IMR-90 (cell line): Measurements from ENCODE around the gene FAM124B. TPM values are rescaled to one million over a fixed set of nuclear protein-coding genes. Genes with fewer than 3 reads are reported as not detected.

Experiments
- ATAC-seq: fragments of 200-7000 bp; cut with Tn5 transposase; 2 replicates; pipeline ENCODE4 v1.9.1; 2020; ENCODE audit warnings: low read depth, mild to moderate bottlenecking, moderate library complexity
- BruUV-seq: library from RNA; stranded (reverse); fragments of 400-500 nt; replicated peaks from 2 replicates; lab custom pipeline; 2021; lab: Mats Ljungman, UMichigan
- CTCF ChIA-PET: fragments of 300-600 bp; formaldehyde crosslinking; extraction: SDS; loops from one replicate; lab custom pipeline; 2021; ENCODE audit warnings: antibody characterized with exemption; lab: Yijun Ruan, JAX
- POLR2A ChIA-PET: fragments of 300-600 bp; sonication (Branson Sonifier 250); formaldehyde crosslinking; loops from one replicate; lab custom pipeline; 2022; ENCODE audit warnings: antibody characterized with exemption; ENCODE audit not compliant: unreplicated experiment; lab: Charles Lee
- DNase-seq: peaks from one replicate; pipeline ENCODE4 v3.0.0; 2013
- H2AFZ ChIP-seq: replicated peaks from 2 replicates; pipeline ENCODE3; 2013; ENCODE audit warnings: low read length, mild to moderate bottlenecking; ENCODE audit not compliant: poor library complexity
- H2AK5ac ChIP-seq: 2 replicates; pipeline ENCODE4 v1.6.1; 2013; ENCODE audit warnings: low read depth, low read length, inconsistent platforms
- H2AK9ac ChIP-seq: replicated peaks from 2 replicates; pipeline ENCODE3; 2013; ENCODE audit warnings: mild to moderate bottlenecking, low read depth, low read length, moderate library complexity; ENCODE audit not compliant: poor library complexity
- H2BK120ac ChIP-seq: 2 replicates; pipeline ENCODE4 v1.6.1; 2013; ENCODE audit warnings: low read depth, low read length, inconsistent platforms
- H2BK15ac ChIP-seq: 3 replicates; pipeline ENCODE4 v1.6.1; 2013; ENCODE audit warnings: low read depth, low read length, inconsistent platforms
- H2BK20ac ChIP-seq: 2 replicates; pipeline ENCODE4 v1.6.1; 2013; ENCODE audit warnings: low read depth, mild to moderate bottlenecking, inconsistent platforms, low read length, moderate library complexity
- H2BK5ac ChIP-seq: 2 replicates; pipeline ENCODE4 v1.6.1; 2013; ENCODE audit warnings: mild to moderate bottlenecking, low read depth, low read length, inconsistent platforms; ENCODE audit not compliant: poor library complexity, severe bottlenecking
- H3K14ac ChIP-seq: replicated peaks from 2 replicates; pipeline ENCODE4 v1.6.1; 2013; ENCODE audit warnings: low read depth, low read length, inconsistent platforms
- H3K18ac ChIP-seq: 2 replicates; pipeline ENCODE4 v1.6.1; 2013; ENCODE audit warnings: low read depth, low read length, control low read depth
- H3K23ac ChIP-seq: 2 replicates; pipeline ENCODE4 v1.6.1; 2013; ENCODE audit warnings: low read depth, low read length, inconsistent platforms
- H3K27ac ChIP-seq: 2 replicates; pipeline ENCODE4 v1.5.1; 2013; ENCODE audit warnings: mild to moderate bottlenecking, control low read depth, low read length; ENCODE audit not compliant: insufficient read depth
- H3K27me3 ChIP-seq: 2 replicates; pipeline ENCODE4 v1.6.1; 2013; ENCODE audit warnings: low read length; ENCODE audit not compliant: control insufficient read depth, insufficient read depth
- H3K36me3 ChIP-seq: 2 replicates; pipeline ENCODE4 v1.6.1; 2013; ENCODE audit warnings: low read length, mixed read lengths; ENCODE audit not compliant: control insufficient read depth, insufficient read depth
- H3K4ac ChIP-seq: 2 replicates; pipeline ENCODE4 v1.6.1; 2013; ENCODE audit warnings: low read depth, low read length, inconsistent platforms
- H3K4me1 ChIP-seq: 2 replicates; pipeline ENCODE4 v1.6.1; 2013; ENCODE audit warnings: low read length, mixed read lengths; ENCODE audit not compliant: control insufficient read depth, insufficient read depth
- H3K4me2 ChIP-seq: 2 replicates; pipeline ENCODE4 v1.6.1; 2013; ENCODE audit warnings: low read depth, mild to moderate bottlenecking, control low read depth, low read length, moderate library complexity
- H3K4me3 ChIP-seq: 2 replicates; pipeline ENCODE4 v1.5.1; 2013; ENCODE audit warnings: low read depth, mild to moderate bottlenecking, control low read depth, low read length, moderate library complexity; ENCODE audit not compliant: insufficient read depth
- H3K56ac ChIP-seq: 2 replicates; pipeline ENCODE4 v1.6.1; 2013; ENCODE audit warnings: low read length, inconsistent platforms; ENCODE audit not compliant: insufficient read depth; ENCODE audit errors: extremely low read depth
- H3K79me1 ChIP-seq, 2 experiments: 2 replicates each; pipeline ENCODE4 v1.6.1; 2013; ENCODE audit warnings: low read length in 2 of 2, inconsistent platforms in 1 of 2, low read depth in 1 of 2
- H3K9ac ChIP-seq: 2 replicates; pipeline ENCODE4 v1.6.1; 2013; ENCODE audit warnings: low read depth, low read length, control low read depth
- H3K9me1 ChIP-seq: 2 replicates; pipeline ENCODE4 v1.6.1; 2013; ENCODE audit warnings: low read length, inconsistent platforms; ENCODE audit not compliant: insufficient read depth
- H3K9me3 ChIP-seq: 2 replicates; pipeline ENCODE4 v1.6.1; 2013; ENCODE audit warnings: low read length; ENCODE audit not compliant: control insufficient read depth, insufficient read depth
- H4K20me1 ChIP-seq: 2 replicates; pipeline ENCODE4 v1.6.1; 2013; ENCODE audit warnings: low read length, inconsistent platforms; ENCODE audit not compliant: insufficient read depth
- H4K5ac ChIP-seq: 2 replicates; pipeline ENCODE4 v1.6.1; 2013; ENCODE audit warnings: mild to moderate bottlenecking, low read depth, low read length, control low read depth
- H4K8ac ChIP-seq, 2 experiments: 2 replicates each; pipeline ENCODE4 v1.6.1; 2013; ENCODE audit warnings: low read depth in 2 of 2, low read length in 2 of 2, control low read depth in 1 of 2, inconsistent platforms in 1 of 2
- H4K91ac ChIP-seq: 2 replicates; pipeline ENCODE4 v1.6.1; 2013; ENCODE audit warnings: low read depth, low read length, inconsistent platforms; ENCODE audit not compliant: insufficient read depth
- BHLHE40 ChIP-seq: fragments of 150-350 bp; IDR thresholded peaks from 2 replicates; pipeline ENCODE4 v1.6.1; 2016; ENCODE audit warnings: mild to moderate bottlenecking, low read depth, low read length
- CEBPB ChIP-seq: IDR thresholded peaks from 2 replicates; pipeline ENCODE4 v1.6.1; 2012; ENCODE audit warnings: low read depth, low read length, improper control_type of control experiment
- CHD1 ChIP-seq: IDR thresholded peaks from 2 replicates; pipeline ENCODE4 v1.6.1; 2012; ENCODE audit warnings: low read depth, low read length, improper control_type of control experiment
- MAZ ChIP-seq: IDR thresholded peaks from 2 replicates; pipeline ENCODE4 v1.6.1; 2012; ENCODE audit warnings: low read depth, mild to moderate bottlenecking, low read length, improper control_type of control experiment, moderate library complexity, borderline replicate concordance
- NFE2L2 ChIP-seq: fragments of 150-350 bp; IDR thresholded peaks from 2 replicates; pipeline ENCODE4 v1.6.1; 2016; ENCODE audit warnings: low read depth, mild to moderate bottlenecking, low read length
- POLR2A ChIP-seq: IDR thresholded peaks from 2 replicates; pipeline ENCODE4 v1.6.1; 2012; ENCODE audit warnings: mild to moderate bottlenecking, low read depth, low read length
- RAD21 ChIP-seq: IDR thresholded peaks from 2 replicates; pipeline ENCODE4 v1.6.1; 2012; ENCODE audit warnings: low read length, improper control_type of control experiment
- RCOR1 ChIP-seq: IDR thresholded peaks from 2 replicates; pipeline ENCODE4 v1.6.1; 2012; ENCODE audit warnings: mild to moderate bottlenecking, low read length, improper control_type of control experiment; ENCODE audit not compliant: insufficient replicate concordance
- RFX5 ChIP-seq: IDR thresholded peaks from 2 replicates; pipeline ENCODE4 v1.8.0; 2012; ENCODE audit warnings: low read depth, mild to moderate bottlenecking, low read length, moderate library complexity
- SMC3 ChIP-seq: fragments of 150-350 bp; IDR thresholded peaks from 2 replicates; pipeline ENCODE4 v1.6.1; 2016; ENCODE audit warnings: low read depth, mild to moderate bottlenecking, antibody characterized with exemption, low read length, moderate library complexity
- WGBS, 2 experiments: methylation state at CpG; one replicate each; pipeline versions ENCODE4 v1.1.5 to v1.1.7; 2013; ENCODE audit warnings: missing lambda C conversion rate in 2 of 2; ENCODE audit not compliant: insufficient read length in 1 of 2; ENCODE audit errors: extremely low coverage in 2 of 2; 5-methylcytosine and 5-hydroxymethylcytosine counted together
- dilution Hi-C: fragments of 300-500 bp; cut with HindIII; formaldehyde crosslinking; loops from one replicate; pipeline ENCODE4 v1.14.3; 2018; ENCODE audit warnings: low sequenced_read_pairs; ENCODE audit not compliant: unreplicated experiment
- in situ Hi-C: fragments of 300-500 bp; cut with MboI; formaldehyde crosslinking; loops from 3 replicates; pipeline ENCODE4 v1.14.3; 2019; ENCODE audit warnings: low sequenced_read_pairs, inconsistent platforms, mixed read lengths
- intact Hi-C: fragments of 100-400 bp; cut with micrococcal nuclease; formaldehyde crosslinking; loops from 2 replicates; pipeline ENCODE4 v1.10.0; 2022
- polyA plus RNA-seq, 3 experiments: library from polyadenylated mRNA; depleted of rRNA; stranded (reverse); fragments of >200 nt; gene quantifications; 2 replicates each; pipeline ENCODE4 v1.2.3, GENCODE V29; 2012; ENCODE audit warnings: low replicate concordance in 1 of 3
- total RNA-seq: library from RNA; depleted of rRNA; stranded (reverse); fragments of >200 nt; gene quantifications from 2 replicates; pipeline ENCODE4 v1.2.3, GENCODE V29; 2012
- TF ChIP-seq, protein P1 (sequence below): fragments of 150-350 bp; IDR thresholded peaks from 2 replicates; pipeline ENCODE4 v1.6.1; 2017; ENCODE audit warnings: mild to moderate bottlenecking, antibody characterized with exemption, low read length, low read depth
- TF ChIP-seq, protein P2 (sequence below): conservative IDR thresholded peaks from 2 replicates; pipeline ENCODE4 v1.5.1; 2012; ENCODE audit warnings: mild to moderate bottlenecking, low read depth, low read length, improper control_type of control experiment

FAM124B gene
- total and polyA plus RNA-seq, 2 of the 4 experiments (the other 2 are of a cell fraction), result not detected

DNA sequence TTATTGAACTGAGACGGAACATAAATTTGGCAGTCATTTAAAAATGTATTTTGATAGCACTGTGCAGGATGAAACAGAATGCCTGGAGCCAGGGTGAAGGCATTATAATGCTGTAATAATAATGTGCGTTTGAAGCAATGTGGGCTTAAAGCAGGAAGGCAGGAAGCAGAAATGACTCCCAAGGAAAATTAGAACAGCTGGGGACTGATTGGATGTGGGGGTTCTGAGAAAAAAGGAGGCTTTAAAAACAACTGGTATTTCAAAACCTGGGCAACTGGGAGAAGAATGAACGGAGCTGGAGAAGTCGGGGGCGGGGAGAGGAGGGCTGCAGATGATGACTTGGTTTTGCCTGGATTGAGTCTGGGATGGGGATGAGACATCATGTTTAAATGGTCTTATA is 12.6 kb downstream of the FAM124B start:
- no peaks in the 10 kb centered on the region for H3K79me1 ChIP-seq
- no peak overlapping the region for H4K5ac ChIP-seq
- no peak overlapping the region for H3K4me3 ChIP-seq
- no peaks in the 10 kb centered on the region for H3K4me1 ChIP-seq
- no peak overlapping the region for H2BK5ac ChIP-seq
- no peak overlapping the region for H2AK5ac ChIP-seq
- H3K27ac ChIP-seq, result no peak overlapping the region
- no peak overlapping the region for H3K4me2 ChIP-seq
- in situ Hi-C loops (no loop called here), dilution Hi-C loops (no loop called here), intact Hi-C loops (no loop called here)
- H3K9me3 ChIP-seq, result no peaks in the 10 kb centered on the region
- no peak for DNase-seq
- no peaks in the 10 kb centered on the region for H3K9me1 ChIP-seq
- ATAC-seq, result no peak
- no peaks in the 10 kb centered on the region for H3K36me3 ChIP-seq
- no peak overlapping the region for H3K9ac ChIP-seq
- H3K27me3 ChIP-seq, result peaks cover 7% of the 10 kb centered on the region
- no TSS peak for BruUV-seq
- CTCF ChIA-PET, result no interaction called here
- no peak overlapping the region for H2BK15ac ChIP-seq
- H4K20me1 ChIP-seq, result no peaks in the 10 kb centered on the region
- no peak overlapping the region for H3K23ac ChIP-seq
- TF ChIP-seq CHD1, result no peak
- TF ChIP-seq RAD21, result no peak
- no peak for TF ChIP-seq NFE2L2
- no peak for TF ChIP-seq SMC3
- TF ChIP-seq CEBPB, result no peak
- TF ChIP-seq POLR2A, result no peak
- TF ChIP-seq MAZ, result no peak
- TF ChIP-seq, protein P1, sequence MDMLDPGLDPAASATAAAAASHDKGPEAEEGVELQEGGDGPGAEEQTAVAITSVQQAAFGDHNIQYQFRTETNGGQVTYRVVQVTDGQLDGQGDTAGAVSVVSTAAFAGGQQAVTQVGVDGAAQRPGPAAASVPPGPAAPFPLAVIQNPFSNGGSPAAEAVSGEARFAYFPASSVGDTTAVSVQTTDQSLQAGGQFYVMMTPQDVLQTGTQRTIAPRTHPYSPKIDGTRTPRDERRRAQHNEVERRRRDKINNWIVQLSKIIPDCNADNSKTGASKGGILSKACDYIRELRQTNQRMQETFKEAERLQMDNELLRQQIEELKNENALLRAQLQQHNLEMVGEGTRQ, result no peak
- TF ChIP-seq, protein P2, sequence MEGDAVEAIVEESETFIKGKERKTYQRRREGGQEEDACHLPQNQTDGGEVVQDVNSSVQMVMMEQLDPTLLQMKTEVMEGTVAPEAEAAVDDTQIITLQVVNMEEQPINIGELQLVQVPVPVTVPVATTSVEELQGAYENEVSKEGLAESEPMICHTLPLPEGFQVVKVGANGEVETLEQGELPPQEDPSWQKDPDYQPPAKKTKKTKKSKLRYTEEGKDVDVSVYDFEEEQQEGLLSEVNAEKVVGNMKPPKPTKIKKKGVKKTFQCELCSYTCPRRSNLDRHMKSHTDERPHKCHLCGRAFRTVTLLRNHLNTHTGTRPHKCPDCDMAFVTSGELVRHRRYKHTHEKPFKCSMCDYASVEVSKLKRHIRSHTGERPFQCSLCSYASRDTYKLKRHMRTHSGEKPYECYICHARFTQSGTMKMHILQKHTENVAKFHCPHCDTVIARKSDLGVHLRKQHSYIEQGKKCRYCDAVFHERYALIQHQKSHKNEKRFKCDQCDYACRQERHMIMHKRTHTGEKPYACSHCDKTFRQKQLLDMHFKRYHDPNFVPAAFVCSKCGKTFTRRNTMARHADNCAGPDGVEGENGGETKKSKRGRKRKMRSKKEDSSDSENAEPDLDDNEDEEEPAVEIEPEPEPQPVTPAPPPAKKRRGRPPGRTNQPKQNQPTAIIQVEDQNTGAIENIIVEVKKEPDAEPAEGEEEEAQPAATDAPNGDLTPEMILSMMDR, result no peak
- no peak for TF ChIP-seq BHLHE40
- TF ChIP-seq RFX5, result no peak
- TF ChIP-seq RCOR1, result no peak
- no peak overlapping the region for H2AFZ ChIP-seq
- WGBS, 2 experiments, result 56% methylated on average over 4 of the region's 5 CpGs; no CpG with 5 or more reads in 1 of the 2 experiments
- POLR2A ChIA-PET, result no interaction called here
- no peak overlapping the region for H2BK20ac ChIP-seq
- no peak overlapping the region for H3K56ac ChIP-seq
- no peak overlapping the region for H3K4ac ChIP-seq
- H3K14ac ChIP-seq, result no peak overlapping the region
- H2AK9ac ChIP-seq, result no peak overlapping the region
- H2BK120ac ChIP-seq, result no peak overlapping the region
- H3K18ac ChIP-seq, result no peak overlapping the region
- H4K8ac ChIP-seq, result no peak overlapping the region
- H4K91ac ChIP-seq, result no peak overlapping the region
